GM23338 (cell line): Measurements from ENCODE around the gene CCDC54. TPM values are rescaled to one million over a fixed set of nuclear protein-coding genes. Genes with fewer than 3 reads are reported as not detected.

ENCODE experiments used
- ATAC-seq: fragments of 200-7000 bp; cut with Tn5 transposase; 3 replicates; pipeline ENCODE4 v1.9.1; 2020
- DNase-seq: peaks from one replicate; pipeline ENCODE4 v3.0.0-alpha.2; 2015; ENCODE audit warnings: low spot score
- H2AFZ ChIP-seq: fragments of 200-600 bp; sonication (generic); 2 replicates; pipeline ENCODE4 v1.8.0; 2016; ENCODE audit warnings: antibody characterized with exemption, mild to moderate bottlenecking, moderate library complexity
- H3F3A ChIP-seq: fragments of 200-600 bp; sonication (generic); replicated peaks from 2 replicates; pipeline ENCODE4 v1.8.0; 2017; ENCODE audit warnings: antibody characterized with exemption, mixed run types, low read depth
- H3K27ac ChIP-seq: fragments of 200-600 bp; sonication (generic); 2 replicates; pipeline ENCODE4 v1.6.1; 2016; ENCODE audit warnings: low read depth
- H3K27me3 ChIP-seq: fragments of 200-600 bp; sonication (generic); 2 replicates; pipeline ENCODE4 v1.8.0; 2016; ENCODE audit warnings: mild to moderate bottlenecking, mixed run types, moderate library complexity; ENCODE audit not compliant: insufficient read depth
- H3K36me3 ChIP-seq: fragments of 200-600 bp; sonication (generic); 2 replicates; pipeline ENCODE4 v1.8.0; 2016; ENCODE audit warnings: mild to moderate bottlenecking; ENCODE audit not compliant: insufficient read depth
- H3K4me1 ChIP-seq: fragments of 200-600 bp; sonication (generic); 2 replicates; pipeline ENCODE4 v1.8.0; 2016; ENCODE audit warnings: mild to moderate bottlenecking, moderate library complexity; ENCODE audit not compliant: insufficient read depth
- H3K4me2 ChIP-seq: fragments of 200-600 bp; sonication (generic); 2 replicates; pipeline ENCODE4 v1.7.1; 2017; ENCODE audit warnings: mixed run types
- H3K4me3 ChIP-seq: fragments of 200-600 bp; sonication (generic); 2 replicates; pipeline ENCODE4 v1.6.1; 2016; ENCODE audit warnings: mixed run types
- H3K79me2 ChIP-seq: fragments of 200-600 bp; sonication (generic); replicated peaks from 2 replicates; pipeline ENCODE4 v1.8.0; 2017; ENCODE audit warnings: mild to moderate bottlenecking; ENCODE audit not compliant: insufficient read depth
- H3K9me2 ChIP-seq: fragments of 200-600 bp; sonication (generic); 2 replicates; pipeline ENCODE4 v1.8.0; 2017; ENCODE audit not compliant: insufficient read depth
- H4K20me1 ChIP-seq: fragments of 200-600 bp; sonication (generic); replicated peaks from 2 replicates; pipeline ENCODE4 v1.8.0; 2017; ENCODE audit warnings: mild to moderate bottlenecking; ENCODE audit not compliant: insufficient read depth
- H3K27ac Mint-ChIP-seq: 2 replicates; pipeline ENCODE4 v1.8.0; 2020; ENCODE audit warnings: inconsistent platforms, mild to moderate bottlenecking, moderate library complexity, mixed read lengths
- H3K27me3 Mint-ChIP-seq: 3 replicates; pipeline ENCODE4 v1.8.0; 2022; ENCODE audit warnings: low read depth, mild to moderate bottlenecking, moderate library complexity, mixed read lengths, inconsistent platforms; ENCODE audit not compliant: insufficient read depth, poor library complexity
- H3K36me3 Mint-ChIP-seq: 3 replicates; pipeline ENCODE4 v1.8.0; 2021; ENCODE audit warnings: low read depth, mild to moderate bottlenecking, inconsistent platforms, moderate library complexity, mixed read lengths
- H3K4me1 Mint-ChIP-seq: 3 replicates; pipeline ENCODE4 v1.8.0; 2020; ENCODE audit warnings: mild to moderate bottlenecking, inconsistent platforms, mixed read lengths
- H3K4me3 Mint-ChIP-seq: 3 replicates; pipeline ENCODE4 v1.8.0; 2021; ENCODE audit warnings: moderate library complexity, mild to moderate bottlenecking, inconsistent platforms, mixed read lengths
- H3K9me3 Mint-ChIP-seq: 3 replicates; pipeline ENCODE4 v1.8.0; 2020; ENCODE audit warnings: moderate library complexity, mild to moderate bottlenecking, inconsistent platforms, mixed read lengths
- CTCF ChIP-seq, 2 experiments: fragments of 200-600 bp in 1 of 2; sonication (generic) in 1 of 2; conservative IDR thresholded peaks; 2 replicates each; pipeline versions ENCODE4 v1.5.1 to v1.6.1; 2016 to 2017; ENCODE audit warnings: antibody characterized with exemption in 2 of 2, low read depth in 2 of 2, mild to moderate bottlenecking in 2 of 2, moderate library complexity in 1 of 2
- ETS1 ChIP-seq: IDR thresholded peaks from 2 replicates; pipeline ENCODE4 v1.6.1; 2016; ENCODE audit warnings: antibody characterized with exemption
- EZH2 ChIP-seq: fragments of 200-600 bp; sonication (generic); IDR thresholded peaks from one replicate; pipeline ENCODE4 v1.8.0; 2017; ENCODE audit warnings: antibody characterized with exemption, mild to moderate bottlenecking, low read depth; ENCODE audit not compliant: unreplicated experiment
- EZH2phosphoT487 ChIP-seq: fragments of 200-600 bp; sonication (generic); IDR thresholded peaks from one replicate; pipeline ENCODE4 v1.8.1; 2018; ENCODE audit warnings: antibody characterized with exemption; ENCODE audit not compliant: unreplicated experiment
- JUNB ChIP-seq: IDR thresholded peaks from one replicate; pipeline ENCODE4 v1.6.1; 2016; ENCODE audit warnings: antibody characterized with exemption; ENCODE audit not compliant: unreplicated experiment
- NANOG ChIP-seq: IDR thresholded peaks from 2 replicates; pipeline ENCODE4 v1.6.1; 2016; ENCODE audit warnings: antibody characterized with exemption, borderline replicate concordance
- POLR2AphosphoS5 ChIP-seq: IDR thresholded peaks from 2 replicates; pipeline ENCODE4 v1.6.1; 2016; ENCODE audit warnings: antibody characterized with exemption, low read depth
- STAT1 ChIP-seq: IDR thresholded peaks from one replicate; pipeline ENCODE4 v1.6.1; 2016; ENCODE audit warnings: antibody characterized with exemption; ENCODE audit not compliant: unreplicated experiment
- ZNF331 ChIP-seq: fragments of 250-450 bp; sonication (Bioruptor Pico); IDR thresholded peaks from 2 replicates; pipeline ENCODE4 v1.5.0; 2020; ENCODE audit warnings: low read depth, mild to moderate bottlenecking, moderate library complexity
- ZNF462 ChIP-seq: fragments of 250-450 bp; sonication (Bioruptor Pico); IDR thresholded peaks from 2 replicates; pipeline ENCODE4 v1.5.0; 2020; ENCODE audit warnings: mild to moderate bottlenecking, moderate library complexity
- polyA plus RNA-seq: library from polyadenylated mRNA; unstranded; fragments of >200 nt; fragmentation: Nextera tagmentation; extraction: Ambion mirVana; gene quantifications from 2 replicates; pipeline ENCODE4 v1.2.1, GENCODE V29; 2016
- total RNA-seq: library from RNA; depleted of rRNA; stranded (reverse); fragments of >200 nt; shearing (Covaris generic); gene quantifications from 2 replicates; pipeline ENCODE4 v1.2.3, GENCODE V29; 2014

The CCDC54 gene
- total and polyA plus RNA-seq, 2 experiments from 2014 or later: not detected

GRCh38 chr3:107387555-107387954 is 10.3 kb downstream of the CCDC54 start:
- DNase-seq (no peak), ATAC-seq (no peak)
- Histone ChIP-seq H4K20me1 (no peaks in the 10 kb centered on the region), H3K36me3 (no peaks in the 10 kb centered on the region), H3F3A (no peaks in the 10 kb centered on the region), H3K9me2 (no peaks in the 10 kb centered on the region), H3K27ac (no peak overlapping the region), H3K4me3 (no peak overlapping the region), H3K27me3 (no peaks in the 10 kb centered on the region), H3K4me1 (peaks cover 37% of the 10 kb centered on the region), H3K4me2 (no peak overlapping the region), H2AFZ (peak overlapping the region; percentile 60; the same call in 1 of the 2 replicates), H3K79me2 (no peaks in the 10 kb centered on the region)
- Mint-ChIP-seq H3K27ac (no peak overlapping the region), H3K36me3 (no peaks in the 10 kb centered on the region), H3K9me3 (no peaks in the 10 kb centered on the region), H3K4me1 (peaks cover 32% of the 10 kb centered on the region), H3K4me3 (no peak overlapping the region), H3K27me3 (peaks cover 2% of the 10 kb centered on the region)
- TF ChIP-seq ETS1 (no peak), NANOG (no peak), POLR2AphosphoS5 (no peak), EZH2phosphoT487 (no peak), JUNB (no peak), ZNF331 (CRISPR knock-in tag) (no peak), EZH2 (no peak), STAT1 (no peak), ZNF462 (CRISPR knock-in tag) (no peak), CTCF (conservative IDR thresholded peaks at IDR 0.05; ENCODE audit: low read depth in 2 of 2) (no peak)
